ENCODE data around the gene TRNAU1AP. TPM values are rescaled to one million over a fixed set of nuclear protein-coding genes. Genes with fewer than 3 reads are reported as not detected.

Gene TRNAU1AP
- total and polyA plus RNA-seq, 2 of the 13 experiments (the other 11 are each of a cell fraction or from before 2014, with no cell fraction given): 29.0 to 42.9 TPM

DNA sequence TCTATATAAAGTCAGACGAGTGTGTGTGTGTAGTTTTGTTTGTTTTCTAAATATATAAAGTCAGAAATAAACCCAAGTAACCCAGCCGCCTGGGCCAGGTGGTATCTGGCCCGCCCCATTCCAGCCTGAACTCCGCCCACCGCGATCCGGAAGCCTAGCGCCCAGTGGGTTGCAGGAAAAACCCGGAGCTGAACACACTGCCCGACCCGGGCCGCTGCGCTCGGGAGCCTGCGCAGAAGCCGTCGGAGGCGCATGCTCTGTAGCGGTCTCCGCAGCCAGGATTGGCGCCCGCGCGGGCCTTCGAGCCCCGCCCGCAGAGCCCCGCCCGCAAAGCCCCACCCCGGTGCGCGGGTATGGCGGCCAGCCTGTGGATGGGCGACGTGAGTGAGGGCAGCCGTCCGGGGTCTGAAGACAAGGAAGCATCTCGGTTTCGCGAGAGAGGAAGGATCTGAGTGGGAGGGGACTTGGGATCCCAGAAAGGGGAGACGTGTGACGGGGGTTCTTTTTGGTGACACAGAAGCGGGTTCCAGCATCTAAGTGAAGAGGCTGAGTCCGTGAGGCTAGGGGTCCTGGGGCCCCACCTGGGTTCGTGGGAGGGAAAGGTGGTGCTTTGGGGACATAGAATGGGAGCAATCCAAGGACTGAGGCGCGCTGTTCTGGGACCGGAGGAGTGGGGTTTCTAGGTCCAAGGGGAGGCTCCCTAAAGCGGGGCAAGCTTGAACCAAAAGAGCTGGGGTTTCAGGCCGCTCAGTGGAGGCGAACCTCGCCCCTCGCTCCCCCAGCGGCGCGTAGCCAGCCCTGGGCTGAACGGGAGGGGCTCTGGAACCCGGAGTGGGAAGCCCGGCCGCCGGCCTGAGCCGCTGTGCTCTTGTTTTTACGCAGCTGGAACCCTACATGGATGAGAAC is at the start of gene TRNAU1AP (continued):
- TF ChIP-seq SP1 (IDR thresholded peaks at IDR 0.05) (no peak), SP1 (CRISPR knock-in tag; IDR thresholded peaks at IDR 0.05) (peak; percentile 84), ZNF781 (CRISPR knock-in tag; IDR thresholded peaks at IDR 0.05; ENCODE audit: borderline replicate concordance, not compliant biosample characterization) (no peak), SAFB2 (CRISPR knock-in tag; IDR thresholded peaks at IDR 0.05; ENCODE audit: borderline replicate concordance, low read depth) (no peak), CENPT (CRISPR knock-in tag; IDR thresholded peaks at IDR 0.05; ENCODE audit: low read depth) (no peak), ATF7 (IDR thresholded peaks at IDR 0.05) (no peak), ATF7 (CRISPR knock-in tag; IDR thresholded peaks at IDR 0.05) (no peak; the same call in 1 of the 2 replicates), ISX (CRISPR knock-in tag; conservative IDR thresholded peaks at IDR 0.05) (no peak), ELF4 (CRISPR knock-in tag; IDR thresholded peaks at IDR 0.05; ENCODE audit: borderline replicate concordance) (peak; percentile 93), MLLT10 (CRISPR knock-in tag; IDR thresholded peaks at IDR 0.05) (no peak), KDM3A (CRISPR knock-in tag; IDR thresholded peaks at IDR 0.05; ENCODE audit: low read depth) (no peak; the same call in 1 of the 2 replicates), ZNF644 (CRISPR knock-in tag; IDR thresholded peaks at IDR 0.05; ENCODE audit: low read depth) (no peak), NBN (conservative IDR thresholded peaks at IDR 0.05) (no peak), FOXA3 (CRISPR knock-in tag; IDR thresholded peaks at IDR 0.05) (peak; percentile 55)
- TF ChIP-seq, protein P1, sequence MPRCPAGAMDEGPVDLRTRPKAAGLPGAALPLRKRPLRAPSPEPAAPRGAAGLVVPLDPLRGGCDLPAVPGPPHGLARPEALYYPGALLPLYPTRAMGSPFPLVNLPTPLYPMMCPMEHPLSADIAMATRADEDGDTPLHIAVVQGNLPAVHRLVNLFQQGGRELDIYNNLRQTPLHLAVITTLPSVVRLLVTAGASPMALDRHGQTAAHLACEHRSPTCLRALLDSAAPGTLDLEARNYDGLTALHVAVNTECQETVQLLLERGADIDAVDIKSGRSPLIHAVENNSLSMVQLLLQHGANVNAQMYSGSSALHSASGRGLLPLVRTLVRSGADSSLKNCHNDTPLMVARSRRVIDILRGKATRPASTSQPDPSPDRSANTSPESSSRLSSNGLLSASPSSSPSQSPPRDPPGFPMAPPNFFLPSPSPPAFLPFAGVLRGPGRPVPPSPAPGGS (CRISPR knock-in tag; IDR thresholded peaks at IDR 0.05): 0 out of 2 replicates have a peak, but pooled peaks have one; percentile 65
- TF ChIP-seq, protein P2, sequence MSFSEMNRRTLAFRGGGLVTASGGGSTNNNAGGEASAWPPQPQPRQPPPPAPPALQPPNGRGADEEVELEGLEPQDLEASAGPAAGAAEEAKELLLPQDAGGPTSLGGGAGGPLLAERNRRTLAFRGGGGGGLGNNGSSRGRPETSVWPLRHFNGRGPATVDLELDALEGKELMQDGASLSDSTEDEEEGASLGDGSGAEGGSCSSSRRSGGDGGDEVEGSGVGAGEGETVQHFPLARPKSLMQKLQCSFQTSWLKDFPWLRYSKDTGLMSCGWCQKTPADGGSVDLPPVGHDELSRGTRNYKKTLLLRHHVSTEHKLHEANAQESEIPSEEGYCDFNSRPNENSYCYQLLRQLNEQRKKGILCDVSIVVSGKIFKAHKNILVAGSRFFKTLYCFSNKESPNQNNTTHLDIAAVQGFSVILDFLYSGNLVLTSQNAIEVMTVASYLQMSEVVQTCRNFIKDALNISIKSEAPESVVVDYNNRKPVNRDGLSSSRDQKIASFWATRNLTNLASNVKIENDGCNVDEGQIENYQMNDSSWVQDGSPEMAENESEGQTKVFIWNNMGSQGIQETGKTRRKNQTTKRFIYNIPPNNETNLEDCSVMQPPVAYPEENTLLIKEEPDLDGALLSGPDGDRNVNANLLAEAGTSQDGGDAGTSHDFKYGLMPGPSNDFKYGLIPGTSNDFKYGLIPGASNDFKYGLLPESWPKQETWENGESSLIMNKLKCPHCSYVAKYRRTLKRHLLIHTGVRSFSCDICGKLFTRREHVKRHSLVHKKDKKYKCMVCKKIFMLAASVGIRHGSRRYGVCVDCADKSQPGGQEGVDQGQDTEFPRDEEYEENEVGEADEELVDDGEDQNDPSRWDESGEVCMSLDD (CRISPR knock-in tag; IDR thresholded peaks at IDR 0.05; ENCODE audit: borderline replicate concordance): 0 out of 2 replicates have a peak, but pooled peaks have one; percentile 21
- TF ChIP-seq, protein P3, sequence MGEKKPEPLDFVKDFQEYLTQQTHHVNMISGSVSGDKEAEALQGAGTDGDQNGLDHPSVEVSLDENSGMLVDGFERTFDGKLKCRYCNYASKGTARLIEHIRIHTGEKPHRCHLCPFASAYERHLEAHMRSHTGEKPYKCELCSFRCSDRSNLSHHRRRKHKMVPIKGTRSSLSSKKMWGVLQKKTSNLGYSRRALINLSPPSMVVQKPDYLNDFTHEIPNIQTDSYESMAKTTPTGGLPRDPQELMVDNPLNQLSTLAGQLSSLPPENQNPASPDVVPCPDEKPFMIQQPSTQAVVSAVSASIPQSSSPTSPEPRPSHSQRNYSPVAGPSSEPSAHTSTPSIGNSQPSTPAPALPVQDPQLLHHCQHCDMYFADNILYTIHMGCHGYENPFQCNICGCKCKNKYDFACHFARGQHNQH (CRISPR knock-in tag; IDR thresholded peaks at IDR 0.05): no peak; the same call in none of the 2 replicates
- TF ChIP-seq, protein P4, sequence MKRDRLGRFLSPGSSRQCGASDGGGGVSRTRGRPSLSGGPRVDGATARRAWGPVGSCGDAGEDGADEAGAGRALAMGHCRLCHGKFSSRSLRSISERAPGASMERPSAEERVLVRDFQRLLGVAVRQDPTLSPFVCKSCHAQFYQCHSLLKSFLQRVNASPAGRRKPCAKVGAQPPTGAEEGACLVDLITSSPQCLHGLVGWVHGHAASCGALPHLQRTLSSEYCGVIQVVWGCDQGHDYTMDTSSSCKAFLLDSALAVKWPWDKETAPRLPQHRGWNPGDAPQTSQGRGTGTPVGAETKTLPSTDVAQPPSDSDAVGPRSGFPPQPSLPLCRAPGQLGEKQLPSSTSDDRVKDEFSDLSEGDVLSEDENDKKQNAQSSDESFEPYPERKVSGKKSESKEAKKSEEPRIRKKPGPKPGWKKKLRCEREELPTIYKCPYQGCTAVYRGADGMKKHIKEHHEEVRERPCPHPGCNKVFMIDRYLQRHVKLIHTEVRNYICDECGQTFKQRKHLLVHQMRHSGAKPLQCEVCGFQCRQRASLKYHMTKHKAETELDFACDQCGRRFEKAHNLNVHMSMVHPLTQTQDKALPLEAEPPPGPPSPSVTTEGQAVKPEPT (CRISPR knock-in tag; IDR thresholded peaks at IDR 0.05; ENCODE audit: low read depth): no peak
- TF ChIP-seq, protein P5, sequence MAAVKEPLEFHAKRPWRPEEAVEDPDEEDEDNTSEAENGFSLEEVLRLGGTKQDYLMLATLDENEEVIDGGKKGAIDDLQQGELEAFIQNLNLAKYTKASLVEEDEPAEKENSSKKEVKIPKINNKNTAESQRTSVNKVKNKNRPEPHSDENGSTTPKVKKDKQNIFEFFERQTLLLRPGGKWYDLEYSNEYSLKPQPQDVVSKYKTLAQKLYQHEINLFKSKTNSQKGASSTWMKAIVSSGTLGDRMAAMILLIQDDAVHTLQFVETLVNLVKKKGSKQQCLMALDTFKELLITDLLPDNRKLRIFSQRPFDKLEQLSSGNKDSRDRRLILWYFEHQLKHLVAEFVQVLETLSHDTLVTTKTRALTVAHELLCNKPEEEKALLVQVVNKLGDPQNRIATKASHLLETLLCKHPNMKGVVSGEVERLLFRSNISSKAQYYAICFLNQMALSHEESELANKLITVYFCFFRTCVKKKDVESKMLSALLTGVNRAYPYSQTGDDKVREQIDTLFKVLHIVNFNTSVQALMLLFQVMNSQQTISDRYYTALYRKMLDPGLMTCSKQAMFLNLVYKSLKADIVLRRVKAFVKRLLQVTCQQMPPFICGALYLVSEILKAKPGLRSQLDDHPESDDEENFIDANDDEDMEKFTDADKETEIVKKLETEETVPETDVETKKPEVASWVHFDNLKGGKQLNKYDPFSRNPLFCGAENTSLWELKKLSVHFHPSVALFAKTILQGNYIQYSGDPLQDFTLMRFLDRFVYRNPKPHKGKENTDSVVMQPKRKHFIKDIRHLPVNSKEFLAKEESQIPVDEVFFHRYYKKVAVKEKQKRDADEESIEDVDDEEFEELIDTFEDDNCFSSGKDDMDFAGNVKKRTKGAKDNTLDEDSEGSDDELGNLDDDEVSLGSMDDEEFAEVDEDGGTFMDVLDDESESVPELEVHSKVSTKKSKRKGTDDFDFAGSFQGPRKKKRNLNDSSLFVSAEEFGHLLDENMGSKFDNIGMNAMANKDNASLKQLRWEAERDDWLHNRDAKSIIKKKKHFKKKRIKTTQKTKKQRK (IDR thresholded peaks at IDR 0.05; ENCODE audit: low read length): no peak
